Suprapubic skin (tissue), 4 donors: ENCODE measurements around the gene NR1H2. TPM values are rescaled to one million over a fixed set of nuclear protein-coding genes. Genes with fewer than 3 reads are reported as not detected.
"Not testable (repeated sequence)": the region's sequence is repeated elsewhere in the genome, so short reads cannot be mapped to it uniquely, and the experiment has no call there.

ENCODE experiments used
- DNase-seq, 2 donors: peaks; one replicate each; pipeline ENCODE4 v3.0.0-alpha.2; 2019; ENCODE audit warnings: low spot score in 2 of 2
- H3K27ac ChIP-seq: fragments of 200-600 bp; sonication (generic); one replicate; pipeline ENCODE4 v1.5.1; 2019
- H3K27me3 ChIP-seq: fragments of 200-600 bp; sonication (generic); one replicate; pipeline ENCODE4 v1.5.1; 2019
- H3K36me3 ChIP-seq: fragments of 200-600 bp; sonication (generic); one replicate; pipeline ENCODE4 v1.5.1; 2019
- H3K4me1 ChIP-seq: fragments of 200-600 bp; sonication (generic); one replicate; pipeline ENCODE4 v1.5.1; 2019
- H3K4me3 ChIP-seq: fragments of 200-600 bp; sonication (generic); one replicate; pipeline ENCODE4 v1.5.1; 2019; ENCODE audit warnings: mild to moderate bottlenecking
- H3K9me3 ChIP-seq: fragments of 200-600 bp; sonication (generic); one replicate; pipeline ENCODE4 v1.5.1; 2019
- EP300 ChIP-seq: sonication (generic); formaldehyde crosslinking; IDR thresholded peaks from one replicate; pipeline ENCODE4 v1.6.1; 2017; ENCODE audit warnings: antibody characterized with exemption
- POLR2A ChIP-seq, 2 donors: fragments of 450-650 bp; IDR thresholded peaks; one replicate each; pipeline ENCODE4 v1.6.1; 2017; ENCODE audit warnings: antibody characterized with exemption in 2 of 2, mild to moderate bottlenecking in 2 of 2, moderate library complexity in 2 of 2
- POLR2AphosphoS5 ChIP-seq, 3 donors: sonication (generic); formaldehyde crosslinking; IDR thresholded peaks; one replicate each; pipeline ENCODE4 v1.6.1; 2017; ENCODE audit warnings: antibody characterized with exemption in 3 of 3
- WGBS: methylation state at CpG from one replicate; pipeline ENCODE4 v1.1.5; 2018; 5-methylcytosine and 5-hydroxymethylcytosine counted together
- total RNA-seq, 4 donors: library from RNA; depleted of rRNA; stranded (reverse); fragments of >200 nt; gene quantifications; one replicate each; pipeline ENCODE4 v1.1.0, GENCODE V29; 2016
- TF ChIP-seq, protein P1 (sequence below), 2 donors: fragments of 200-600 bp in 1 of 2; fragments of 450-650 bp in 1 of 2; sonication (generic) in 1 of 2; IDR thresholded peaks; one replicate each; pipeline ENCODE4 v1.5.1; 2016 to 2019; ENCODE audit warnings: antibody characterized with exemption in 2 of 2, mild to moderate bottlenecking in 1 of 2, moderate library complexity in 1 of 2

NR1H2 gene
- total RNA-seq, 4 donors from 2014 or later, result 80.6 to 94.7 (median 88.9) TPM

DNA sequence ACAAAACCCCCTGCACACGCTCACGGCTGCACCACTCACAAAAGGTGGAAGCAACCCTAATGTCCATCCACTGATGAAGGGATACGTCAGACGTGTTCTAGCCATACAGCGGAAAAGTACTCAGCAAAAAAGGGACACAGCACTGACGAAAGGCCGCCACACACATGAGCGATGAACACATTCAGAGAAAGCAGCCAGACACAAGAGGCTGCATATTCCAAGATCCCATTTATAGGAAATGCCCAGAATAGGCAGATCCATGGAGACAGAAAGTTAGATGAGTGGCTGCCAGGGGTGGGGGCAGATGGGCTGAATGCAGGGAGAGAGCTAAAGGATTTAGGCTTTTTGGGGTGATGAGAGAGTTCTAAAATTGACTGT is 11.6 kb downstream of the NR1H2 start:
- Histone ChIP-seq H3K27me3 (no peaks in the 10 kb centered on the region), H3K4me3 (no peak overlapping the region), H3K4me1 (peaks cover 26% of the 10 kb centered on the region), H3K27ac (no peak overlapping the region), H3K36me3 (peaks cover 14% of the 10 kb centered on the region), H3K9me3 (no peaks in the 10 kb centered on the region)
- 94% methylated on average over 8 of the region's 8 CpGs for WGBS
- no peak for DNase-seq
- TF ChIP-seq EP300, result no peak
- TF ChIP-seq, protein P1, sequence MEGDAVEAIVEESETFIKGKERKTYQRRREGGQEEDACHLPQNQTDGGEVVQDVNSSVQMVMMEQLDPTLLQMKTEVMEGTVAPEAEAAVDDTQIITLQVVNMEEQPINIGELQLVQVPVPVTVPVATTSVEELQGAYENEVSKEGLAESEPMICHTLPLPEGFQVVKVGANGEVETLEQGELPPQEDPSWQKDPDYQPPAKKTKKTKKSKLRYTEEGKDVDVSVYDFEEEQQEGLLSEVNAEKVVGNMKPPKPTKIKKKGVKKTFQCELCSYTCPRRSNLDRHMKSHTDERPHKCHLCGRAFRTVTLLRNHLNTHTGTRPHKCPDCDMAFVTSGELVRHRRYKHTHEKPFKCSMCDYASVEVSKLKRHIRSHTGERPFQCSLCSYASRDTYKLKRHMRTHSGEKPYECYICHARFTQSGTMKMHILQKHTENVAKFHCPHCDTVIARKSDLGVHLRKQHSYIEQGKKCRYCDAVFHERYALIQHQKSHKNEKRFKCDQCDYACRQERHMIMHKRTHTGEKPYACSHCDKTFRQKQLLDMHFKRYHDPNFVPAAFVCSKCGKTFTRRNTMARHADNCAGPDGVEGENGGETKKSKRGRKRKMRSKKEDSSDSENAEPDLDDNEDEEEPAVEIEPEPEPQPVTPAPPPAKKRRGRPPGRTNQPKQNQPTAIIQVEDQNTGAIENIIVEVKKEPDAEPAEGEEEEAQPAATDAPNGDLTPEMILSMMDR (IDR thresholded peaks at IDR 0.05), result no peak
- no peak for TF ChIP-seq POLR2A (IDR thresholded peaks at IDR 0.05)
- TF ChIP-seq POLR2AphosphoS5 (IDR thresholded peaks at IDR 0.05), result no peak

DNA sequence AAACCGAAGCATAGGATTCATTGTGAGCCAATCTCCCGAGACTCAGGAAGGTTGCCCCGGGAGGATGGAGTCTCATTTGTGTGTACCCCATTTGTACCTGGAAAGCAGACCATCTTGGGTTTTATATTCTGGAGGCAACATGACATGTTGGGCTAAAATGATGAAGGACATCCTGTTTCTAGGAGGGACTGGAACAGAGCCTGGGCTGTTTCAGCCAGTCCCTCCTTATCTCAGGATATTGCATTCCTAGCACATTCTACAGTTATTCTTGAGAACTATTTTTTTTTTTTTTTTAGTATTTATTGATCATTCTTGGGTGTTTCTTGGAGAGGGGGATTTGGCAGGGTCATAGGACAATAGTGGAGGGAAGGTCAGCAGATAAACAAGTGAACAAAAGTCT is 14.0 kb downstream of the NR1H2 start:
- H3K4me1 ChIP-seq, H3K27ac ChIP-seq: not testable (repeated sequence)

DNA sequence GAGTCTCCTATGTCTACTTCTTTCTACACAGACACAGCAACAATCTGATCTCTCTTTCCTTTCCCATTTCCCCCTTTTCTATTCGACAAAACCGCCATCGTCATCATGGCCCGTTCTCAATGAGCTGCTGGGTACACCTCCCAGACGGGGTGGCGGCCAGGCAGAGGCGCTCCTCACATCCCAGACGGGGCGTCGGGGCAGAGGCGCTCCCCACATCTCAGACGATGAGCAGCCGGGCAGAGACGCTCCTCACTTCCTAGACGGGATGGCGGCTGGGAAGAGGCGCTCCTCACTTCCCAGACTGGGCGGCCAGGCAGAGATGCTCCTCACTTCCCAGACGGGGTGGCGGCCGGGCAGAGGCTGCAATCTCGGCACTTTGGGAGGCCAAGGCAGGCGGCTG is 14.7 kb downstream of the NR1H2 start:
- not testable (repeated sequence) for H3K4me3 ChIP-seq, DNase-seq, H3K27ac ChIP-seq, H3K9me3 ChIP-seq, H3K27me3 ChIP-seq, H3K4me1 ChIP-seq
- WGBS, result 96% methylated on average over 16 of the region's 23 CpGs
- peaks cover 14% of the 10 kb centered on the region for H3K36me3 ChIP-seq

More for the DNA sequence above, 14.0 kb downstream of the NR1H2 start:
- not testable (repeated sequence) for DNase-seq, H3K4me3 ChIP-seq, H3K27me3 ChIP-seq, H3K9me3 ChIP-seq
- H3K36me3 ChIP-seq, result peaks cover 14% of the 10 kb centered on the region
- WGBS, result 94% methylated on average over 3 of the region's 3 CpGs

DNA sequence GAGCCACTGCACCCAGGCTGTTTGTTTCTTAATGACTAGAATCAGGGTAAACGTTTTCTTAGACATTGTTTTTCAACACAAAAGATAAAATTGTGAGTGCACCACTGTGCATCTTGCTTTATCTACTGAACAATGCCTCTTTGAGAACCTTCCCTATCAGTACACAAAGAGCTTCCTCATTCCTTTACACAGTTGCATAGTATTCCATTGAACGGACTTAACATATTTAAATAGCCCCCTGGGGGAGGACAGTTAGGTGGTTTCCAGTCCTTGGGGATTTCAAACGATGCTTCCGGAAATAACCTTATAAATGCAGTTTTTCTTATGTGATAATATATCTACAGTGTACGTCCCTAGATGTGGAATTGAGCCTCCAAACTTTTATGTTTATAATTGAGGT is 16.5 kb downstream of the NR1H2 start:
- no peak for DNase-seq
- WGBS, result 95% methylated on average over 5 of the region's 5 CpGs
- no peaks in the 10 kb centered on the region for H3K4me1 ChIP-seq
- no peak overlapping the region for H3K27ac ChIP-seq
- peaks cover 14% of the 10 kb centered on the region for H3K36me3 ChIP-seq
- H3K9me3 ChIP-seq, result no peaks in the 10 kb centered on the region
- TF ChIP-seq POLR2A (IDR thresholded peaks at IDR 0.05) (no peak), EP300 (no peak), POLR2AphosphoS5 (IDR thresholded peaks at IDR 0.05) (no peak)
- TF ChIP-seq, protein P1 (IDR thresholded peaks at IDR 0.05), result no peak
- H3K27me3 ChIP-seq, result no peaks in the 10 kb centered on the region
- no peak overlapping the region for H3K4me3 ChIP-seq

DNA sequence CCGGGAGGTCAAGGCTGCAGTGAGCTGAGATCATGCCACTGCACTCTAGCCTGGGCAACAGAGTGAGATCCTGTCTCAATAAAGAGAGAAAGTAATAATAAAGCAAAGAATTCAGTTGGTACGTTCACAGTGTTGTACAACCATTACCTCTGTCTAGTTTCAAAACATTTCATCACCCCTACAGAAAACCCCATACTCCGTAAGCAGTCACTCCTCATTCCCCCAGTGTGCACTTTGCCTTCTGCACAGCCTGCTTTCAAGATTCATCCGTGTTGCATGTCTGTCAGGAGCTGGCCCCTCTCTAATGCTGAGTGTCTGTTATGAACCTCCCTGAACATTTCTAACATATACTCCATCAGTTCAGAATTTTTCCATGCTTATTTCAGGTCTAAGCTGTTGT is 17.3 kb downstream of the NR1H2 start:
- TF ChIP-seq POLR2A (IDR thresholded peaks at IDR 0.05) (no peak), EP300 (no peak), POLR2AphosphoS5 (IDR thresholded peaks at IDR 0.05) (no peak)
- TF ChIP-seq, protein P1 (IDR thresholded peaks at IDR 0.05), result no peak

DNA sequence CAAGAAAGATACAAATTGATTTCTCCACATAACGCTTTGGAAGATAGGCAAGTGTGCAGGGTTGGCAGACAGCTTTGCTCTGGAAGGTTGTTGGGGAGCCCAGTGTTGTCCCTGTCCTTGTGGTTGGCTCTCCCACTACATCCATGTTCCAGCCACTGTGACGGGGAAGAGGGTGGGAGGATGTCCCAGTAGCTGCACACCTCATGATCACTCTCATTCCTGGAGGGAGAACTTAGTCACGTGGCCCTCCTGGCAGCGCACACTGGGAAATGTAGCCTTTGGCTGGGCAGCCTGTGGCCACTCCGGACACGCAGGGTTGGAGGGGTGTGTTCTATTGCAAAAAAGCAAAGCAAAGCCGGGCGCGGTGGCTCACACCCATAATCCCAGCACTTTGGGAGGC is 17.8 kb downstream of the NR1H2 start:
- no peak overlapping the region for H3K27ac ChIP-seq
- 93% methylated on average over 8 of the region's 9 CpGs for WGBS
- no peaks in the 10 kb centered on the region for H3K4me1 ChIP-seq
- no peaks in the 10 kb centered on the region for H3K27me3 ChIP-seq
- H3K9me3 ChIP-seq, result no peaks in the 10 kb centered on the region
- H3K4me3 ChIP-seq, result no peak overlapping the region
- peaks cover 13% of the 10 kb centered on the region for H3K36me3 ChIP-seq
- no peak for DNase-seq
- no peak for TF ChIP-seq EP300
- no peak for TF ChIP-seq POLR2A (IDR thresholded peaks at IDR 0.05)
- TF ChIP-seq POLR2AphosphoS5 (IDR thresholded peaks at IDR 0.05), result no peak
- TF ChIP-seq, protein P1 (IDR thresholded peaks at IDR 0.05), result no peak

More for the DNA sequence above, 17.3 kb downstream of the NR1H2 start:
- Histone ChIP-seq H3K36me3 (peaks cover 11% of the 10 kb centered on the region), H3K27me3 (no peaks in the 10 kb centered on the region), H3K4me3 (no peak overlapping the region), H3K9me3 (no peaks in the 10 kb centered on the region), H3K4me1 (no peaks in the 10 kb centered on the region), H3K27ac (no peak overlapping the region)
- no peak for DNase-seq
- 90% methylated on average over 4 of the region's 4 CpGs for WGBS
